Gastroesophageal sphincter (tissue), 3 donors: ENCODE data around the gene NPHP4.

Source experiments
- CTCF ChIP-seq, 4 experiments: fragments of 200-600 bp in 2 of 4; fragments of 450-650 bp in 2 of 4; sonication (generic) in 1 of 4; IDR thresholded peaks; one replicate each; pipeline ENCODE4 v1.5.1; 2017 to 2019; ENCODE audit warnings: antibody characterized with exemption in 4 of 4, mild to moderate bottlenecking in 2 of 4, moderate library complexity in 2 of 4
- POLR2A ChIP-seq, 2 donors: fragments of 450-650 bp; IDR thresholded peaks; one replicate each; pipeline ENCODE4 v1.6.1; 2017; ENCODE audit warnings: antibody characterized with exemption in 2 of 2, mild to moderate bottlenecking in 2 of 2, moderate library complexity in 1 of 2

GRCh38 chr1:5921671-5922070, 70.6 kb downstream of the NPHP4 start:
- TF ChIP-seq POLR2A (IDR thresholded peaks at IDR 0.05): no peak
- TF ChIP-seq CTCF (IDR thresholded peaks at IDR 0.05): no peak
